ENCODE measurements around the gene PITHD1.
A peak's percentile ranks its signal among the peaks of the same experiment; 100 is the strongest.
"Not testable (repeated sequence)": the region's sequence is repeated elsewhere in the genome, so short reads cannot be mapped to it uniquely, and the experiment has no call there.

PITHD1 gene, protein sequence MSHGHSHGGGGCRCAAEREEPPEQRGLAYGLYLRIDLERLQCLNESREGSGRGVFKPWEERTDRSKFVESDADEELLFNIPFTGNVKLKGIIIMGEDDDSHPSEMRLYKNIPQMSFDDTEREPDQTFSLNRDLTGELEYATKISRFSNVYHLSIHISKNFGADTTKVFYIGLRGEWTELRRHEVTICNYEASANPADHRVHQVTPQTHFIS

GRCh38 chr1:23777979-23778814 is at the start of gene PITHD1:
PITHD1 (plus strand) TSS chr1:23778418; CDS start chr1:23778516, 98 bp downstream.
- peak; percentile 76 for DNase-seq

DNA sequence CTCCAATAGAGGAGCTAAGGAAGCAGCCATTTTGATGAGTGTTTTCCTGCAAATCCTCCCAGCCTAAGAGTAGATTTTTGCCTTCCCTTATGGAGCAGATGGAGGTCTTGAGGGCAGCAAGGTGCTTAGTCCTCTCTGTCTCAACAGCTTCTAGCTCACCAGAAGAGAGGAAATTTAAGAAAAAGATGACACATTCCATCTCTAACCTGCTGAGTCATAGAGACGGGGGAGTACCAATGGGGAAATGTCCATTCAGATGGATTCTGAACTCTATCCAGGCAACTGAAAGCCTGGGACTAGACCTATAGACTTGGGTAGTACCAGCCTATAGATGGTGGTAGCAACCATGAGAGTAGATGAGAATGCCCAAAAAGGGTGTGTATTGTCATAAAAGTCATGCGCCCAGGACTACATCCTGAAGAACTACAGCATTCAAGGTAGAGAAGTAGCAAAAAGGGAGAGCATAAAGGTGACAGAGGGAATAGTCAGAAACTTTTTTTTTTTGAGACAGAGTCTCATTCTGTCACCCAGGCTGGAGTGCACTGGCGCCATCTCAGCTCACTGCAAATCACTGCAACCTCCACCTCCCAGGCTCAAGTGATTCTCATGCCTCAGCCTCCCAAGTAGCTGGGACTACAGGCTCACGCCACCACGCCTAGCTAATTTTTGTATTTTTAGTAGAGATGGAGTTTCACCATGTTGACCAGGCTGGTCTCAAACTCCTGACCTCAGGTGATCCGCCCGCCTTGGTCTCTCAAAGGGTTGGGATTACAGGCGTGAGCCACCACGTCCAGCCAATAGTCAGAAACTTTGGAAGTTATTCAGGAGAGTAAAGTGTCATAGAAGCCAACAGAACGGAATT is 45.6 kb upstream of the PITHD1 start:
- no peak for DNase-seq

DNA sequence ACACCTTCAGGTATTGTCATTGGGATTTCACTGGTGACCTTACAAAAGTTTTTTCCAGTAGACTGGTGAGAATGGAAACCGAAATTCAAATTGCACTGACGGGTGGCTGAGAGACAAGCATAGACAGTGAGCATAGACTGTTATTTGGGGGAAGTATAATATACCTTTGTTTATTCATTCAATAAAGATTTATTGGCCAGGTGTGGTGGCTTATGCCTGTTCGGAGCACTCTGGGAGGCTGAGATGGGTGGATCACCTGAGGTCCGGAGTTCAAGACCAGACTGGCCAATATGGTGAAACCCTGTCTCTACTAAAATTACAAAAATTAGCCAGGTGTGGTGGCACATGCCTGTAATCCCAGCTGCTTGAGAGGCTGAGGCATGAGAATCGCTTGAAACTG is 44.9 kb upstream of the PITHD1 start:
- DNase-seq: not testable (repeated sequence)

GRCh38 chr1:23736437-23737134 is 41.6 kb upstream of the PITHD1 start:
- no peak for DNase-seq

GRCh38 chr1:23741609-23742008 is 36.6 kb upstream of the PITHD1 start:
- no peak for DNase-seq

- no peak for DNase-seq
These were observed 35.4 kb upstream of the PITHD1 start for GRCh38 chr1:23742670-23743286.

DNA sequence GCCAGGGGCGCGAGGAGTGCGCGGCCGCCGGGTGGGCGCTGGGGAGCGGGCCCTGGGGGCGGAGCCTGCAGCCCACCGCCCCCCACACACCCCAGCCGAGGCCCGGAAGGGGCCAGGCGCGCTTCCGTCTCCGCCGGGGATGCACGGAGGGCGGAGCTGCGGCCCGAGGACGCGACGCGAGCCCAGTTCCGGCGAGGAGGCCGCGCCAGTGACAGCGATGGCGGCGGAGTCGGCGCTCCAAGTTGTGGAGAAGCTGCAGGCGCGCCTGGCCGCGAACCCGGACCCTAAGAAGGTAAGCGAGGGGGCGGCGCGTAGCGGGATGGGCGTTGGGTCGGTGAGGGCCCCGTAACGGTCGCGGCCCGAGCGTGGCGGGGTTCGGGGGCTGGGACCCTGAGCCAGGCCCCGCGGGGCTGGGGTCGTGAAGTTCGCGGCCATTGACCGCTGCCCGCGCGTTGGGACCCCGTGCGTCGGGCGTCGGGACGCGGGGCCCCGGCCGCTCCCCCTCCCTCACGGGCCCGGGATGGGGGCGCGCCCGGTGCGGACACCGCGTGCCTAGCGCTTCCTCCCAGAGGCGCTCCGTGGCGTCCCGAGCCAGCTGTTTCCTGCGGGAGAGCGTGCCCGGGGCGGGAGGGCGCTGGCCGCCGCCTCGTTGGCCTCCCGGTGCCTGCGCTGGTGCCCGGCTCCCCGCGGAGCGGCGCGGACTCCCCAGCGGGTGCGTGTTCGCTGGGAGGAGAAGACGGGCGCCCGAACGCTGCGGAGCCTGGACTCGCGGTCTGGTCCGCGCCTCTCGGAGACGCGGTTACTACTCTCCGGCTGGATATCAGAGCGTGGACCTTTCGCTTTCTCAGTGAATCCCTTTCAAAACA is 34.7 kb upstream of the PITHD1 start, which contains the start of gene ELOA:
Gene ELOA, plus strand, starts transcription at position 185 of the 866 bp plus-strand sequence. Its CDS starts 33 bp downstream, at position 218.
- peak; percentile 48 for DNase-seq

- no peak for DNase-seq
These were observed 32.7 kb upstream of the PITHD1 start for GRCh38 chr1:23745515-23745914.

- DNase-seq: no peak
These were observed 30.2 kb upstream of the PITHD1 start for GRCh38 chr1:23748016-23748415.

- DNase-seq: no peak
These were observed 27.0 kb upstream of the PITHD1 start for GRCh38 chr1:23751050-23751814.

DNA sequence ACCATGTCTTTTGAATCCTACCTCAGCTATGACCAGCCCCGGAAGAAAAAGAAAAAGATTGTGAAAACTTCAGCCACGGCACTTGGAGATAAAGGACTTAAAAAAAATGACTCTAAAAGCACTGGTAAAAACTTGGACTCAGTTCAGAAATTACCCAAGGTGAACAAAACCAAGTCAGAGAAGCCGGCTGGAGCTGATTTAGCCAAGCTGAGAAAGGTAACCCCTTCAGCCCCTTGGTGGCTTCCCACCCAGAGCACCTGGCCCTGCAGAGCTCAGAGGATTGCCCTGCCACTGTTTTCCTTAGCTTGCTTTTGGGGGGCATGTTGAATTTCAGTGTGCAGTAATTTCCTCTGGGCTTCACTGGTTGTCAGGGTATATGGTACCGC is 26.4 kb upstream of the PITHD1 start:
- DNase-seq: no peak

- no peak for DNase-seq
These were observed 25.3 kb upstream of the PITHD1 start for GRCh38 chr1:23752909-23753308.

DNA sequence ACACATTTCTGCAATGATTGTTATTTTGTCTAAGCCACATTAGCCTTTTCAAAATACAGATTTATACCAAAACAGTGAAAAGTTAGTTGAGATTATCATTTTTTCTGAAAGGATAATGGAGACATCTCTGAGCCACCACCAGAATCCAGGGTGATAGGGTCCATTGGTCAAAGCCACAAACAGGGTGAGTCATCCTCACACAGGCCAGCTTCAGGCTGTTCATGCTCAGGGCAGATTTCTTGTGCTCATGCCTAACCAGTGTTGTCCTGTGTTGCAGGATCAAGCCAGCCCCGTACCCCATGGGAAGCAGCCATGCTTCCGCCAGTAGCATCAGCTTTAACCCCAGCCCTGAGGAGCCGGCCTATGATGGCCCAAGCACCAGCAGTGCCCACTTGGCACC is 21.5 kb upstream of the PITHD1 start:
- no peak for DNase-seq

GRCh38 chr1:23757812-23758211 is 20.4 kb upstream of the PITHD1 start:
- no peak for DNase-seq

DNA sequence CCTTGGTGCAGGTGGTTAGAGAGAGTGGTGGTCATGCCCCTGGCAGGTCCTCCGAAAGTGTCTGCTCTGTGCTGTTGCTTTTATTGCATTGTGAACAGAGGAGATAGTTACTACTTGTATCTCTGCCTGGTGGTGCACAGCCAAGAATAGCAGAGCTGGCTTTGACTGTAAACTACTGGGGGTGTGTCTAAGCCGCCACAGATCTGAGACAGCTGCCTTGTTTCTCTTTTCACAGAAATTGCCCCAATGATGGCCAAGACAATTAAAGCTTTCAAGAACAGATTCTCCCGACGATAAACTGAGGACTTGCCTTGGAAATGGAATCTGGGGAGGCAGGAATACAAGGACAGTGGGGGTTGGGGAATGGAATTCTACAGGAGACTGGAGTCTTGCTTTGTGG is 18.9 kb upstream of the PITHD1 start:
- DNase-seq: no peak

DNA sequence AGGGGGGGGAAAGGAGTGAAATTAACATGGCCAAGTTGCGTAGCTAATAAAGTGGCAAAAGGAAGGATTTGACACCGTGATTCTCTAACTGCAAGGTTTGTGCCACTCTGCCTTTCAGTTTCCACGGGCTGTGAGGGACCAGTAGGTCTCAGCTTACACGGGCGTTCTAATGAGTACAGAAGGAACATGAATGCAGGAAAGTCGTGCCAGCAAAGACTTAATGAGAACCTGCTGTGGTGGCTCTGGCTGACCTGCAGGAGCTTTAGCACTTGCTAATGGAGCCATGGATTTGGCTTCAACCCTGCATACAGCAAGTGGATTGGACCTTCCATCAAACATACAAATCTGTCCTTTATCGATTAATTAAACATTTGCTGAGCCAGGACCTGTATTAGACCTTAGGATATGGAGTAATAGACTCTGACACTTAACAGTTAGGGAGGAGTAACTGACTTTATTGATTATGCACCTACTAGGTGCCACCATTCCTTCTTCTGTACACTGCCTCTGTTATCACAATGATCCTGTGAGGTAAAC is 15.1 kb upstream of the PITHD1 start:
- DNase-seq: no peak

- no peak for DNase-seq
These were observed 9.5 kb upstream of the PITHD1 start for GRCh38 chr1:23768733-23769132.

- DNase-seq: peak; percentile 30
These were observed 6.0 kb upstream of the PITHD1 start for GRCh38 chr1:23772049-23772853.

- DNase-seq: no peak
These were observed 5.4 kb upstream of the PITHD1 start for GRCh38 chr1:23772854-23773242.

Measured in NCI-H2029 (cell line).